Liver (tissue), 9 donors: Measurements from ENCODE around the gene KHDC3L. TPM values are rescaled to one million over a fixed set of nuclear protein-coding genes. Genes with fewer than 3 reads are reported as not detected.

ENCODE experiments used
- DNase-seq: peaks from one replicate; pipeline ENCODE4 v3.0.0-alpha.2; 2017; ENCODE audit warnings: low spot score
- H3K27ac ChIP-seq, 2 donors: one replicate each; pipeline ENCODE4 v1.7.0; 2013; ENCODE audit warnings: inconsistent platforms in 2 of 2, low read length in 2 of 2, control low read depth in 1 of 2, low read depth in 1 of 2, mild to moderate bottlenecking in 1 of 2
- H3K27me3 ChIP-seq, 4 donors: one replicate each; pipeline versions ENCODE4 v1.6.1 to v1.7.0; 2013; ENCODE audit warnings: low read length in 3 of 4, inconsistent platforms in 1 of 4, mild to moderate bottlenecking in 1 of 4, moderate library complexity in 1 of 4; ENCODE audit not compliant: control insufficient read depth in 4 of 4, insufficient read depth in 4 of 4
- H3K36me3 ChIP-seq, 4 donors: one replicate each; pipeline versions ENCODE4 v1.6.1 to v1.7.0; 2013; ENCODE audit warnings: low read length in 3 of 4, mild to moderate bottlenecking in 3 of 4, low read depth in 1 of 4, moderate library complexity in 1 of 4; ENCODE audit not compliant: control insufficient read depth in 4 of 4, insufficient read depth in 3 of 4
- H3K4me1 ChIP-seq, 4 donors: one replicate each; pipeline versions ENCODE4 v1.6.1 to v1.7.0; 2013; ENCODE audit warnings: low read length in 3 of 4, mild to moderate bottlenecking in 3 of 4, moderate library complexity in 1 of 4; ENCODE audit not compliant: control insufficient read depth in 4 of 4, insufficient read depth in 4 of 4
- H3K4me3 ChIP-seq, 3 donors: one replicate each; pipeline versions ENCODE4 v1.6.1 to v1.7.0; 2013; ENCODE audit warnings: low read length in 3 of 3, control low read depth in 1 of 3, low read depth in 1 of 3, mild to moderate bottlenecking in 1 of 3
- H3K9ac ChIP-seq, 2 donors: one replicate each; pipeline ENCODE4 v1.7.0; 2013; ENCODE audit warnings: low read length in 2 of 2, mild to moderate bottlenecking in 2 of 2, moderate library complexity in 2 of 2, control low read depth in 1 of 2, low read depth in 1 of 2
- H3K9me3 ChIP-seq, 4 donors: one replicate each; pipeline versions ENCODE4 v1.6.1 to v1.7.0; 2013; ENCODE audit warnings: low read length in 3 of 4; ENCODE audit not compliant: control insufficient read depth in 4 of 4
- ATF3 ChIP-seq: IDR thresholded peaks from 2 replicates; pipeline ENCODE4 v1.6.1; 2016; ENCODE audit warnings: antibody characterized with exemption
- CTCF ChIP-seq: fragments of 150-350 bp; IDR thresholded peaks from 2 replicates; pipeline ENCODE4 v1.5.1; 2017; ENCODE audit warnings: improper control_type of control experiment, low read depth, low read length; ENCODE audit not compliant: missing input control
- EGR1 ChIP-seq, 2 donors: IDR thresholded peaks; 2 replicates each; pipeline ENCODE4 v1.6.1; 2016 to 2018; ENCODE audit warnings: antibody characterized with exemption in 2 of 2, low read depth in 2 of 2
- FOXA1 ChIP-seq: IDR thresholded peaks from 2 replicates; pipeline ENCODE4 v1.6.1; 2016; ENCODE audit warnings: antibody characterized with exemption
- FOXA2 ChIP-seq: IDR thresholded peaks from 2 replicates; pipeline ENCODE4 v1.6.1; 2016; ENCODE audit warnings: antibody characterized with exemption
- GABPA ChIP-seq, 2 donors: IDR thresholded peaks in 1 of 2; conservative IDR thresholded peaks in 1 of 2; 2 replicates each; pipeline ENCODE4 v1.6.1; 2016; ENCODE audit warnings: antibody characterized with exemption in 2 of 2, mild to moderate bottlenecking in 1 of 2, moderate library complexity in 1 of 2
- HNF4A ChIP-seq, 2 donors: conservative IDR thresholded peaks; 2 replicates each; pipeline ENCODE4 v1.6.1; 2016; ENCODE audit warnings: antibody characterized with exemption in 2 of 2, mild to moderate bottlenecking in 2 of 2
- HNF4G ChIP-seq: IDR thresholded peaks from 2 replicates; pipeline ENCODE4 v1.6.1; 2016; ENCODE audit warnings: antibody characterized with exemption
- JUND ChIP-seq, 2 donors: IDR thresholded peaks; 2 replicates each; pipeline ENCODE4 v1.6.1; 2016; ENCODE audit warnings: antibody characterized with exemption in 2 of 2
- MAX ChIP-seq: IDR thresholded peaks from 2 replicates; pipeline ENCODE4 v1.6.1; 2016; ENCODE audit warnings: antibody characterized with exemption
- NR2F2 ChIP-seq: IDR thresholded peaks from 2 replicates; pipeline ENCODE4 v1.6.1; 2016; ENCODE audit warnings: antibody characterized with exemption
- RAD21 ChIP-seq, 2 donors: IDR thresholded peaks; 2 replicates each; pipeline ENCODE4 v1.6.1; 2016; ENCODE audit warnings: antibody characterized with exemption in 2 of 2, mild to moderate bottlenecking in 2 of 2
- REST ChIP-seq: IDR thresholded peaks from 2 replicates; pipeline ENCODE4 v1.6.1; 2016; ENCODE audit warnings: antibody characterized with exemption, mild to moderate bottlenecking
- RXRA ChIP-seq, 2 donors: IDR thresholded peaks; 2 replicates each; pipeline ENCODE4 v1.6.1; 2017 to 2018; ENCODE audit warnings: antibody characterized with exemption in 2 of 2, mild to moderate bottlenecking in 1 of 2
- SP1 ChIP-seq: IDR thresholded peaks from 2 replicates; pipeline ENCODE4 v1.6.1; 2018; ENCODE audit warnings: antibody characterized with exemption, mild to moderate bottlenecking
- TAF1 ChIP-seq: conservative IDR thresholded peaks from 2 replicates; pipeline ENCODE4 v1.6.1; 2016; ENCODE audit warnings: antibody characterized with exemption, mild to moderate bottlenecking
- YY1 ChIP-seq: IDR thresholded peaks from 2 replicates; pipeline ENCODE4 v1.6.1; 2016; ENCODE audit warnings: antibody characterized with exemption, mild to moderate bottlenecking
- ZBTB33 ChIP-seq: IDR thresholded peaks from 2 replicates; pipeline ENCODE4 v1.6.1; 2016; ENCODE audit warnings: antibody characterized with exemption
- WGBS: extraction: QIAGEN DNeasy Blood & Tissue Kit; methylation state at CpG from one replicate; pipeline ENCODE4 v1.1.7; 2013; 5-methylcytosine and 5-hydroxymethylcytosine counted together
- polyA plus RNA-seq, 2 donors: library from polyadenylated mRNA; stranded (reverse) in 1 of 2; unstranded in 1 of 2; fragments of 200-250 nt in 1 of 2; fragments of >200 nt in 1 of 2; fragmentation: Nextera tagmentation in 1 of 2; extraction: Ambion mirVana in 1 of 2; gene quantifications; one replicate each; pipeline versions ENCODE4 v1.2.1 to v1.2.3, GENCODE V29; 2013 to 2015
- total RNA-seq, 2 donors: library from RNA; depleted of rRNA; stranded (reverse); fragments of >200 nt; gene quantifications; one replicate each; pipeline ENCODE4 v1.2.3, GENCODE V29; 2014
- donor health status: healthy.
- donor health status: healthy.
- donor health status: healthy.
- donor health status: healthy.
- donor health status: healthy.

Gene KHDC3L
- total and polyA plus RNA-seq, 4 donors, result not detected

GRCh38 chr6:73349311-73349710, 13.1 kb upstream of the KHDC3L start:
- DNase-seq, result no peak
- peaks cover 0 to 12% (median 2%) of the 10 kb centered on the region in 4 donors for H3K27me3 ChIP-seq
- 27% methylated on average over 6 of the region's 6 CpGs for WGBS
- H3K4me1 ChIP-seq, result no peaks in the 10 kb centered on the region
- no peaks in the 10 kb centered on the region for H3K9me3 ChIP-seq
- no peak overlapping the region for H3K4me3 ChIP-seq
- H3K27ac ChIP-seq, result no peak overlapping the region
- no peak overlapping the region for H3K9ac ChIP-seq
- TF ChIP-seq RAD21 (IDR thresholded peaks at IDR 0.05) (no peak), JUND (IDR thresholded peaks at IDR 0.05) (no peak), ATF3 (no peak), EGR1 (IDR thresholded peaks at IDR 0.05; ENCODE audit: low read depth in 2 of 2) (no peak), YY1 (no peak), HNF4G (no peak), MAX (no peak), HNF4A (conservative IDR thresholded peaks at IDR 0.05) (no peak), CTCF (no peak), RXRA (IDR thresholded peaks at IDR 0.05) (no peak), TAF1 (no peak), FOXA1 (no peak), SP1 (no peak), REST (no peak), ZBTB33 (no peak), NR2F2 (no peak), GABPA (IDR thresholded peaks at IDR 0.05 in 1 of 2, conservative IDR thresholded peaks at IDR 0.05 in 1 of 2) (no peak), FOXA2 (no peak)
- no peaks in the 10 kb centered on the region for H3K36me3 ChIP-seq
